ENCODE data around the gene ATP5F1D.
"Not testable (repeated sequence)": the region's sequence is repeated elsewhere in the genome, so short reads cannot be mapped to it uniquely, and the experiment has no call there.

Gene ATP5F1D

GRCh38 chr19:1243768-1244692 is 2.5 kb downstream of the ATP5F1D start:
- H3K27me3 ChIP-seq (ENCODE audit: low read depth), result no peaks in the 10 kb centered on the region
- H3K4me3 ChIP-seq, result no peak overlapping the region
- peak; percentile 75 to 88 for DNase-seq (ENCODE audit: low spot score in 2 of 2)
- in situ Hi-C loops (cut with MboI; ENCODE audit: low sequenced_read_pairs), result loop anchor here (10.0 kb wide), 1 partner anchor 319 kb away; the partner anchor contains the start of gene ARID3A
- H3K4me1 ChIP-seq, result peaks cover 31% of the 10 kb centered on the region
- peaks cover 21% of the 10 kb centered on the region for H3K36me3 ChIP-seq (replicated peaks)
- H3K9me3 ChIP-seq, result no peaks in the 10 kb centered on the region

- peaks cover 28% of the 10 kb centered on the region for H3K4me1 ChIP-seq
- no peak for DNase-seq (ENCODE audit: low spot score in 2 of 2)
- H3K36me3 ChIP-seq (replicated peaks), result peaks cover 21% of the 10 kb centered on the region
- no peaks in the 10 kb centered on the region for H3K9me3 ChIP-seq
- in situ Hi-C loops (cut with MboI; ENCODE audit: low sequenced_read_pairs), result loop anchor here (10.0 kb wide), 1 partner anchor 320 kb away; the partner anchor contains the start of gene ARID3A
- no peaks in the 10 kb centered on the region for H3K27me3 ChIP-seq (ENCODE audit: low read depth)
- no peak overlapping the region for H3K4me3 ChIP-seq
These were observed 3.3 kb downstream of the ATP5F1D start for GRCh38 chr19:1244693-1245451.

- no peak for DNase-seq (ENCODE audit: low spot score in 2 of 2)
- Histone ChIP-seq H3K27me3 (ENCODE audit: low read depth) (no peaks in the 10 kb centered on the region), H3K36me3 (replicated peaks) (peaks cover 21% of the 10 kb centered on the region), H3K9me3 (no peaks in the 10 kb centered on the region), H3K4me1 (peaks cover 27% of the 10 kb centered on the region), H3K4me3 (no peak overlapping the region)
- in situ Hi-C loops (cut with MboI; ENCODE audit: low sequenced_read_pairs), result loop anchor here (10.0 kb wide), 1 partner anchor 321 kb away; the partner anchor contains the start of gene ARID3A
These were observed 4.1 kb downstream of the ATP5F1D start for GRCh38 chr19:1245494-1246264.

- not testable (repeated sequence) for H3K9me3 ChIP-seq; DNase-seq (ENCODE audit: low spot score in 2 of 2); H3K27me3 ChIP-seq (ENCODE audit: low read depth); H3K4me3 ChIP-seq
- in situ Hi-C loops (cut with MboI; ENCODE audit: low sequenced_read_pairs), result loop anchor here (10.0 kb wide), 1 partner anchor 322 kb away; the partner anchor contains the start of gene ARID3A
- peaks cover 27% of the 10 kb centered on the region for H3K36me3 ChIP-seq (replicated peaks)
- H3K4me1 ChIP-seq, result peaks cover 20% of the 10 kb centered on the region
These were observed 4.9 kb downstream of the ATP5F1D start for GRCh38 chr19:1246265-1247087.

GRCh38 chr19:1247748-1248138 is 6.2 kb downstream of the ATP5F1D start:
- in situ Hi-C loops (cut with MboI; ENCODE audit: low sequenced_read_pairs), result loop anchor here (10.0 kb wide), 1 partner anchor 323 kb away; the partner anchor contains the start of gene ARID3A
- no peak for DNase-seq (ENCODE audit: low spot score in 2 of 2)
- H3K9me3 ChIP-seq, result no peaks in the 10 kb centered on the region
- peak overlapping the region; percentile 55 for H3K4me3 ChIP-seq
- peaks cover 15% of the 10 kb centered on the region for H3K4me1 ChIP-seq
- no peaks in the 10 kb centered on the region for H3K27me3 ChIP-seq (ENCODE audit: low read depth)
- peaks cover 28% of the 10 kb centered on the region for H3K36me3 ChIP-seq (replicated peaks)

- Histone ChIP-seq H3K27me3 (ENCODE audit: low read depth) (no peaks in the 10 kb centered on the region), H3K4me3 (peak within 1 kb of the TSS; percentile 55), H3K4me1 (peaks cover 15% of the 10 kb centered on the region), H3K36me3 (replicated peaks) (peaks cover 26% of the 10 kb centered on the region), H3K9me3 (no peaks in the 10 kb centered on the region)
- peak; percentile 46 to 80 for DNase-seq (ENCODE audit: low spot score in 2 of 2)
- in situ Hi-C loops (cut with MboI; ENCODE audit: low sequenced_read_pairs), result loop anchor here (10.0 kb wide), 1 partner anchor 323 kb away; the partner anchor contains the start of gene ARID3A
These were observed 6.7 kb downstream of the ATP5F1D start, which contains the start of gene MIDN for GRCh38 chr19:1248139-1248785. TSS of gene MIDN (plus strand) at chr19:1248583. CDS start at chr19:1250297, 1,714 bp downstream.

GRCh38 chr19:1248786-1249297 is 7.3 kb downstream of the ATP5F1D start:
- peak overlapping the region; percentile 55 for H3K4me3 ChIP-seq
- in situ Hi-C loops (cut with MboI; ENCODE audit: low sequenced_read_pairs), result loop anchor here (10.0 kb wide), 1 partner anchor 324 kb away; the partner anchor contains the start of gene ARID3A
- peaks cover 14% of the 10 kb centered on the region for H3K4me1 ChIP-seq
- no peaks in the 10 kb centered on the region for H3K27me3 ChIP-seq (ENCODE audit: low read depth)
- no peaks in the 10 kb centered on the region for H3K9me3 ChIP-seq
- peaks cover 30% of the 10 kb centered on the region for H3K36me3 ChIP-seq (replicated peaks)
- DNase-seq (ENCODE audit: low spot score in 2 of 2), result peak; percentile 80 to 90

DNA sequence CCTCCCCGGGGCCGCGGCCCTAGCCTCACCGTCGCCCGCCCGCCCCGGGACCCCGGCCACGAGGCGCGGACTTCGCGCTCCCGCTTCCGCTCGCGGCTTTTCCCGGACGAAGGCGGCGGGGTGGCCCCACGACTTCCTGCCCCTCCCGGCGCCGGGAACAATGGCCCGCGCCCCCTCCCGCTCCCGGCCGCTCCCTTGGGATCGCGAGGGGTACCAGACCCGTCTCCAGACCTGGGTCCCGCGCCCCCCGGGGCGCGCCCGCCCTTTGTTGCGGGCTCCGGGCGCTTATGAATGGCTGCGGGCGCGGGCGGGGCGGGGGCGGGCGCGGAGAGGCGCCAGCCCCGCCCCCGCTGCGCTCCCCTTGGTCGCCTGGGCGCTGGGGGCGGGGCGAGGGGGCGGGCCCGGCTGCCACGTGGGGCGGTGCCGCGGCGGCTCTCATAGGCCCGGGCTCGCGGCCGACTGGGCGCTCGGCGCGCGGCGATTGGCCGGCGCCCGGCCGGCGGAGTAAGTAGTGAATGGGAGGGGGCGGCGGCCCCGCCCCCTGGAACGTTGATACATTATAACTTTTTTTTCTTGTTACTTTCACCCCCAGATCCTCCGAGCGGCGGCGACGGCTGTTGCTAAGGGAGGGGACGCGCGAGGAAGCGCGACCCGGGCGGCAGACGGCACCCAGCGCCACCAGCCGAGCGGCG is 7.9 kb downstream of the ATP5F1D start:
- no peaks in the 10 kb centered on the region for H3K9me3 ChIP-seq
- H3K27me3 ChIP-seq (ENCODE audit: low read depth), result no peaks in the 10 kb centered on the region
- in situ Hi-C loops (cut with MboI; ENCODE audit: low sequenced_read_pairs), result loop anchor here (10.0 kb wide), 1 partner anchor 325 kb away; the partner anchor contains the start of gene ARID3A
- peak; percentile 92 to 93 for DNase-seq (ENCODE audit: low spot score in 2 of 2)
- peak overlapping the region; percentile 83 for H3K4me3 ChIP-seq
- peaks cover 8% of the 10 kb centered on the region for H3K4me1 ChIP-seq
- H3K36me3 ChIP-seq (replicated peaks), result peaks cover 30% of the 10 kb centered on the region

- peaks cover 4% of the 10 kb centered on the region; the same call in 1 of the 2 replicates for H3K4me1 ChIP-seq
- in situ Hi-C loops (cut with MboI; ENCODE audit: low sequenced_read_pairs), result loop anchor here (10.0 kb wide), 1 partner anchor 325 kb away; the partner anchor contains the start of gene ARID3A
- peaks cover 30% of the 10 kb centered on the region for H3K36me3 ChIP-seq (replicated peaks)
- no peak for DNase-seq (ENCODE audit: low spot score in 2 of 2)
- H3K27me3 ChIP-seq (ENCODE audit: low read depth), result no peaks in the 10 kb centered on the region
- H3K4me3 ChIP-seq, result peak overlapping the region; percentile 83
- H3K9me3 ChIP-seq, result no peaks in the 10 kb centered on the region
These were observed 8.5 kb downstream of the ATP5F1D start for GRCh38 chr19:1249990-1250436.

- H3K27me3 ChIP-seq (ENCODE audit: low read depth), result no peaks in the 10 kb centered on the region
- peaks cover 35% of the 10 kb centered on the region for H3K36me3 ChIP-seq (replicated peaks)
- peak; percentile 76 to 89 for DNase-seq (ENCODE audit: low spot score in 2 of 2)
- 0 out of 2 replicates have a peak, but pooled peaks cover 4% of the 10 kb centered on the region for H3K4me1 ChIP-seq
- no peaks in the 10 kb centered on the region for H3K9me3 ChIP-seq
- in situ Hi-C loops (cut with MboI; ENCODE audit: low sequenced_read_pairs), result no loop called here
- peak overlapping the region; percentile 83 for H3K4me3 ChIP-seq
These were observed 9.1 kb downstream of the ATP5F1D start for GRCh38 chr19:1250437-1251260.
